Liver (tissue), 3 donors: ENCODE results near the gene ATP10A.

Experiments
- CTCF ChIP-seq: fragments of 150-350 bp; IDR thresholded peaks from 2 replicates; pipeline ENCODE4 v1.5.1; 2017; ENCODE audit warnings: improper control_type of control experiment, low read depth, low read length; ENCODE audit not compliant: missing input control
- EGR1 ChIP-seq, 2 donors: IDR thresholded peaks; 2 replicates each; pipeline ENCODE4 v1.6.1; 2016 to 2018; ENCODE audit warnings: antibody characterized with exemption in 2 of 2, low read depth in 2 of 2
- GABPA ChIP-seq, 2 donors: IDR thresholded peaks in 1 of 2; conservative IDR thresholded peaks in 1 of 2; 2 replicates each; pipeline ENCODE4 v1.6.1; 2016; ENCODE audit warnings: antibody characterized with exemption in 2 of 2, mild to moderate bottlenecking in 1 of 2, moderate library complexity in 1 of 2
- HNF4G ChIP-seq: IDR thresholded peaks from 2 replicates; pipeline ENCODE4 v1.6.1; 2016; ENCODE audit warnings: antibody characterized with exemption
- JUND ChIP-seq, 2 donors: IDR thresholded peaks; 2 replicates each; pipeline ENCODE4 v1.6.1; 2016; ENCODE audit warnings: antibody characterized with exemption in 2 of 2
- RAD21 ChIP-seq, 2 donors: IDR thresholded peaks; 2 replicates each; pipeline ENCODE4 v1.6.1; 2016; ENCODE audit warnings: antibody characterized with exemption in 2 of 2, mild to moderate bottlenecking in 2 of 2
- REST ChIP-seq: IDR thresholded peaks from 2 replicates; pipeline ENCODE4 v1.6.1; 2016; ENCODE audit warnings: antibody characterized with exemption, mild to moderate bottlenecking
- SP1 ChIP-seq: IDR thresholded peaks from 2 replicates; pipeline ENCODE4 v1.6.1; 2018; ENCODE audit warnings: antibody characterized with exemption, mild to moderate bottlenecking
- TAF1 ChIP-seq: conservative IDR thresholded peaks from 2 replicates; pipeline ENCODE4 v1.6.1; 2016; ENCODE audit warnings: antibody characterized with exemption, mild to moderate bottlenecking
- YY1 ChIP-seq: IDR thresholded peaks from 2 replicates; pipeline ENCODE4 v1.6.1; 2016; ENCODE audit warnings: antibody characterized with exemption, mild to moderate bottlenecking
- donor health status: healthy.
- donor health status: healthy.

- no peak for TF ChIP-seq RAD21 (IDR thresholded peaks at IDR 0.05)
- no peak for TF ChIP-seq TAF1
- no peak for TF ChIP-seq CTCF
- no peak for TF ChIP-seq EGR1 (IDR thresholded peaks at IDR 0.05; ENCODE audit: low read depth in 2 of 2)
- TF ChIP-seq REST: no peak
- no peak for TF ChIP-seq GABPA (IDR thresholded peaks at IDR 0.05 in 1 of 2, conservative IDR thresholded peaks at IDR 0.05 in 1 of 2)
- no peak for TF ChIP-seq YY1
- TF ChIP-seq JUND (IDR thresholded peaks at IDR 0.05): no peak
- TF ChIP-seq SP1: no peak
- TF ChIP-seq HNF4G: no peak
These were observed 3.1 kb downstream of the ATP10A start for GRCh38 chr15:25859838-25860645.
